GM23338 (cell line): ENCODE data around the gene HIVEP2. TPM values are rescaled to one million over a fixed set of nuclear protein-coding genes. Genes with fewer than 3 reads are reported as not detected.

Source experiments
- ATAC-seq: fragments of 200-7000 bp; cut with Tn5 transposase; 3 replicates; pipeline ENCODE4 v1.9.1; 2020
- DNase-seq: peaks from one replicate; pipeline ENCODE4 v3.0.0-alpha.2; 2015; ENCODE audit warnings: low spot score
- H2AFZ ChIP-seq: fragments of 200-600 bp; sonication (generic); 2 replicates; pipeline ENCODE4 v1.8.0; 2016; ENCODE audit warnings: antibody characterized with exemption, mild to moderate bottlenecking, moderate library complexity
- H3F3A ChIP-seq: fragments of 200-600 bp; sonication (generic); replicated peaks from 2 replicates; pipeline ENCODE4 v1.8.0; 2017; ENCODE audit warnings: antibody characterized with exemption, mixed run types, low read depth
- H3K27ac ChIP-seq: fragments of 200-600 bp; sonication (generic); 2 replicates; pipeline ENCODE4 v1.6.1; 2016; ENCODE audit warnings: low read depth
- H3K27me3 ChIP-seq: fragments of 200-600 bp; sonication (generic); 2 replicates; pipeline ENCODE4 v1.8.0; 2016; ENCODE audit warnings: mild to moderate bottlenecking, mixed run types, moderate library complexity; ENCODE audit not compliant: insufficient read depth
- H3K36me3 ChIP-seq: fragments of 200-600 bp; sonication (generic); 2 replicates; pipeline ENCODE4 v1.8.0; 2016; ENCODE audit warnings: mild to moderate bottlenecking; ENCODE audit not compliant: insufficient read depth
- H3K4me1 ChIP-seq: fragments of 200-600 bp; sonication (generic); 2 replicates; pipeline ENCODE4 v1.8.0; 2016; ENCODE audit warnings: mild to moderate bottlenecking, moderate library complexity; ENCODE audit not compliant: insufficient read depth
- H3K4me2 ChIP-seq: fragments of 200-600 bp; sonication (generic); 2 replicates; pipeline ENCODE4 v1.7.1; 2017; ENCODE audit warnings: mixed run types
- H3K4me3 ChIP-seq: fragments of 200-600 bp; sonication (generic); 2 replicates; pipeline ENCODE4 v1.6.1; 2016; ENCODE audit warnings: mixed run types
- H3K79me2 ChIP-seq: fragments of 200-600 bp; sonication (generic); replicated peaks from 2 replicates; pipeline ENCODE4 v1.8.0; 2017; ENCODE audit warnings: mild to moderate bottlenecking; ENCODE audit not compliant: insufficient read depth
- H3K9me2 ChIP-seq: fragments of 200-600 bp; sonication (generic); 2 replicates; pipeline ENCODE4 v1.8.0; 2017; ENCODE audit not compliant: insufficient read depth
- H4K20me1 ChIP-seq: fragments of 200-600 bp; sonication (generic); replicated peaks from 2 replicates; pipeline ENCODE4 v1.8.0; 2017; ENCODE audit warnings: mild to moderate bottlenecking; ENCODE audit not compliant: insufficient read depth
- H3K27ac Mint-ChIP-seq: 2 replicates; pipeline ENCODE4 v1.8.0; 2020; ENCODE audit warnings: inconsistent platforms, mild to moderate bottlenecking, moderate library complexity, mixed read lengths
- H3K27me3 Mint-ChIP-seq: 3 replicates; pipeline ENCODE4 v1.8.0; 2022; ENCODE audit warnings: low read depth, mild to moderate bottlenecking, moderate library complexity, mixed read lengths, inconsistent platforms; ENCODE audit not compliant: insufficient read depth, poor library complexity
- H3K36me3 Mint-ChIP-seq: 3 replicates; pipeline ENCODE4 v1.8.0; 2021; ENCODE audit warnings: low read depth, mild to moderate bottlenecking, inconsistent platforms, moderate library complexity, mixed read lengths
- H3K4me1 Mint-ChIP-seq: 3 replicates; pipeline ENCODE4 v1.8.0; 2020; ENCODE audit warnings: mild to moderate bottlenecking, inconsistent platforms, mixed read lengths
- H3K4me3 Mint-ChIP-seq: 3 replicates; pipeline ENCODE4 v1.8.0; 2021; ENCODE audit warnings: moderate library complexity, mild to moderate bottlenecking, inconsistent platforms, mixed read lengths
- H3K9me3 Mint-ChIP-seq: 3 replicates; pipeline ENCODE4 v1.8.0; 2020; ENCODE audit warnings: moderate library complexity, mild to moderate bottlenecking, inconsistent platforms, mixed read lengths
- CREB1 ChIP-seq: fragments of 250-450 bp; sonication (Bioruptor Pico); IDR thresholded peaks from 2 replicates; pipeline ENCODE4 v1.5.0; 2020; ENCODE audit warnings: low read depth, mild to moderate bottlenecking, moderate library complexity
- JUNB ChIP-seq: IDR thresholded peaks from one replicate; pipeline ENCODE4 v1.6.1; 2016; ENCODE audit warnings: antibody characterized with exemption; ENCODE audit not compliant: unreplicated experiment
- ZNF114 ChIP-seq: fragments of 250-450 bp; sonication (Bioruptor Pico); IDR thresholded peaks from 2 replicates; pipeline ENCODE4 v1.5.0; 2020; ENCODE audit warnings: mild to moderate bottlenecking, moderate library complexity
- ZNF462 ChIP-seq: fragments of 250-450 bp; sonication (Bioruptor Pico); IDR thresholded peaks from 2 replicates; pipeline ENCODE4 v1.5.0; 2020; ENCODE audit warnings: mild to moderate bottlenecking, moderate library complexity
- polyA plus RNA-seq: library from polyadenylated mRNA; unstranded; fragments of >200 nt; fragmentation: Nextera tagmentation; extraction: Ambion mirVana; gene quantifications from 2 replicates; pipeline ENCODE4 v1.2.1, GENCODE V29; 2016
- total RNA-seq: library from RNA; depleted of rRNA; stranded (reverse); fragments of >200 nt; shearing (Covaris generic); gene quantifications from 2 replicates; pipeline ENCODE4 v1.2.3, GENCODE V29; 2014

The HIVEP2 gene
- total and polyA plus RNA-seq, 2 experiments from 2014 or later, result 1.5 to 7.4 TPM

GRCh38 chr6:142934106-142934505 is 10.9 kb downstream of the HIVEP2 start (continued):
- no peak for TF ChIP-seq ZNF462 (CRISPR knock-in tag)

GRCh38 chr6:142933701-142934100 is 11.3 kb downstream of the HIVEP2 start:
- DNase-seq (no peak), ATAC-seq (no peak)
- 0 out of 2 replicates have a peak, but pooled peaks cover 4% of the 10 kb centered on the region for H3K4me1 ChIP-seq
- Mint-ChIP-seq H3K27ac (no peak overlapping the region), H3K4me1 (peaks cover 21% of the 10 kb centered on the region; the same call in 2 of the 3 replicates), H3K9me3 (no peaks in the 10 kb centered on the region), H3K27me3 (peaks cover 2% of the 10 kb centered on the region), H3K36me3 (no peaks in the 10 kb centered on the region), H3K4me3 (no peak overlapping the region)
- no peak overlapping the region for H2AFZ ChIP-seq
- no peak overlapping the region for H3K27ac ChIP-seq
- H3K4me3 ChIP-seq, result no peak overlapping the region
- TF ChIP-seq JUNB, result no peak
- no peak for TF ChIP-seq ZNF462 (CRISPR knock-in tag)
- no peak for TF ChIP-seq ZNF114 (CRISPR knock-in tag)
- no peak for TF ChIP-seq CREB1 (CRISPR knock-in tag)
- 0 out of 2 replicates have a peak, but pooled peaks cover 13% of the 10 kb centered on the region for H4K20me1 ChIP-seq
- H3K9me2 ChIP-seq, result no peaks in the 10 kb centered on the region
- H3F3A ChIP-seq, result no peaks in the 10 kb centered on the region
- no peak overlapping the region for H3K4me2 ChIP-seq
- peaks cover 60% of the 10 kb centered on the region for H3K79me2 ChIP-seq
- H3K27me3 ChIP-seq, result peaks cover under 1% of the 10 kb centered on the region; the same call in 1 of the 2 replicates
- H3K36me3 ChIP-seq, result no peaks in the 10 kb centered on the region
